Uterus (tissue), 4 donors: Measurements from ENCODE around the gene TTC7B. TPM values are rescaled to one million over a fixed set of nuclear protein-coding genes. Genes with fewer than 3 reads are reported as not detected.

Experiments
- DNase-seq, 2 donors: peaks; one replicate each; pipeline ENCODE4 v3.0.0-alpha.2; 2019 to 2020
- H3K27ac ChIP-seq, 2 donors: fragments of 200-600 bp; sonication (generic); 1 replicate in 1 of 2; 2 replicates in 1 of 2; pipeline ENCODE4 v1.5.1; 2016 to 2018
- H3K27me3 ChIP-seq, 2 donors: fragments of 200-600 bp; sonication (generic); one replicate each; pipeline ENCODE4 v1.5.1; 2018 to 2019; ENCODE audit warnings: control low read depth in 1 of 2
- H3K36me3 ChIP-seq, 2 donors: fragments of 200-600 bp; sonication (generic); one replicate each; pipeline ENCODE4 v1.5.1; 2019; ENCODE audit warnings: control low read depth in 1 of 2
- H3K4me1 ChIP-seq, 2 donors: fragments of 200-600 bp; sonication (generic); one replicate each; pipeline ENCODE4 v1.5.1; 2018 to 2019; ENCODE audit warnings: control low read depth in 1 of 2
- H3K4me3 ChIP-seq, 2 donors: fragments of 200-600 bp; sonication (generic); 1 replicate in 1 of 2; 2 replicates in 1 of 2; pipeline ENCODE4 v1.5.1; 2018 to 2019; ENCODE audit warnings: mild to moderate bottlenecking in 1 of 2
- H3K9me3 ChIP-seq, 2 donors: fragments of 200-600 bp; sonication (generic); one replicate each; pipeline ENCODE4 v1.5.1; 2019; ENCODE audit warnings: control low read depth in 1 of 2
- CTCF ChIP-seq, 4 experiments: fragments of 200-600 bp in 2 of 4; fragments of 450-650 bp in 2 of 4; sonication (generic) in 2 of 4; IDR thresholded peaks; one replicate each; pipeline ENCODE4 v1.5.1; 2016 to 2019; ENCODE audit warnings: antibody characterized with exemption in 4 of 4, mild to moderate bottlenecking in 2 of 4, moderate library complexity in 1 of 4
- POLR2A ChIP-seq, 2 donors: fragments of 450-650 bp; IDR thresholded peaks; one replicate each; pipeline ENCODE4 v1.6.1; 2016; ENCODE audit warnings: antibody characterized with exemption in 2 of 2, mild to moderate bottlenecking in 1 of 2, moderate library complexity in 1 of 2
- intact Hi-C: fragments of 100-400 bp; cut with DNase I; formaldehyde crosslinking; loops from one replicate; pipeline ENCODE4 v1.15.1; 2023; ENCODE audit warnings: low total_unique reads
- total RNA-seq, 4 donors: library from RNA; depleted of rRNA in 3 of 4; stranded (reverse); fragments of >200 nt in 3 of 4; gene quantifications; one replicate each; pipeline versions ENCODE4 v1.1.0 to v1.2.4, GENCODE V29; 2014 to 2023
- donor health status: DM: yes; HTN: yes; CAD: no.

Gene TTC7B
- total RNA-seq, 4 donors from 2014 or later, result 15.3 to 73.9 (median 28.0) TPM

- no peak for DNase-seq
- Histone ChIP-seq H3K27me3 (no peaks in the 10 kb centered on the region), H3K36me3 (no peaks in the 10 kb centered on the region), H3K27ac (no peak overlapping the region), H3K9me3 (no peaks in the 10 kb centered on the region), H3K4me3 (no peak overlapping the region), H3K4me1 (no peaks in the 10 kb centered on the region)
- TF ChIP-seq CTCF (IDR thresholded peaks at IDR 0.05), result no peak
- TF ChIP-seq POLR2A (IDR thresholded peaks at IDR 0.05), result no peak
- intact Hi-C loops, result no loop called here
These were observed 36.9 kb upstream of the TTC7B start for GRCh38 chr14:90853116-90853515.

GRCh38 chr14:90851327-90852036 is 35.3 kb upstream of the TTC7B start:
- Histone ChIP-seq H3K27me3 (no peaks in the 10 kb centered on the region), H3K4me3 (no peak overlapping the region), H3K27ac (peak overlapping the region; percentile 30 to 35), H3K9me3 (no peaks in the 10 kb centered on the region), H3K36me3 (no peaks in the 10 kb centered on the region), H3K4me1 (no peaks in the 10 kb centered on the region)
- TF ChIP-seq POLR2A (IDR thresholded peaks at IDR 0.05) (no peak), CTCF (IDR thresholded peaks at IDR 0.05) (no peak)
- DNase-seq, result no peak
- intact Hi-C loops, result no loop called here

GRCh38 chr14:90850487-90850886 is 34.3 kb upstream of the TTC7B start:
- TF ChIP-seq POLR2A (IDR thresholded peaks at IDR 0.05), result no peak
- TF ChIP-seq CTCF (IDR thresholded peaks at IDR 0.05), result no peak
- Histone ChIP-seq H3K27me3 (no peaks in the 10 kb centered on the region), H3K4me3 (no peak overlapping the region), H3K4me1 (no peaks in the 10 kb centered on the region), H3K36me3 (no peaks in the 10 kb centered on the region), H3K27ac (peak overlapping the region; percentile 30 to 35), H3K9me3 (no peaks in the 10 kb centered on the region)
- DNase-seq, result peak in 1 of 2 donors; percentile 56
- intact Hi-C loops, result no loop called here

GRCh38 chr14:90849787-90850444 is 33.7 kb upstream of the TTC7B start:
- H3K4me3 ChIP-seq, result no peak overlapping the region
- TF ChIP-seq POLR2A (IDR thresholded peaks at IDR 0.05) (no peak), CTCF (IDR thresholded peaks at IDR 0.05) (no peak)
- no peaks in the 10 kb centered on the region for H3K9me3 ChIP-seq
- H3K27ac ChIP-seq, result peak overlapping the region in 1 of 2 donors; percentile 30
- H3K36me3 ChIP-seq, result no peaks in the 10 kb centered on the region
- no peaks in the 10 kb centered on the region for H3K4me1 ChIP-seq
- intact Hi-C loops, result no loop called here
- no peaks in the 10 kb centered on the region for H3K27me3 ChIP-seq
- no peak for DNase-seq

GRCh38 chr14:90848944-90849731 is 32.9 kb upstream of the TTC7B start:
- Histone ChIP-seq H3K36me3 (no peaks in the 10 kb centered on the region), H3K27ac (no peak overlapping the region), H3K4me3 (no peak overlapping the region), H3K4me1 (no peaks in the 10 kb centered on the region), H3K27me3 (no peaks in the 10 kb centered on the region), H3K9me3 (no peaks in the 10 kb centered on the region)
- DNase-seq, result no peak
- intact Hi-C loops, result no loop called here
- TF ChIP-seq POLR2A (IDR thresholded peaks at IDR 0.05) (no peak), CTCF (IDR thresholded peaks at IDR 0.05) (no peak)
